ENCODE results near the gene RPS6KC1. TPM values are rescaled to one million over a fixed set of nuclear protein-coding genes. Genes with fewer than 3 reads are reported as not detected.

Gene RPS6KC1
- total and polyA plus RNA-seq, 5 donors from 2014 or later, result 3.4 to 11.1 (median 6.1) TPM

GRCh38 chr1:213247038-213247437, 196.0 kb downstream of the RPS6KC1 start:
- DNase-seq (no peak), ATAC-seq (ENCODE audit: low read depth in 2 of 2) (no peak)
- Histone ChIP-seq H3K9me3 (ENCODE audit: control insufficient read depth in 2 of 2, low read length in 2 of 2) (no peaks in the 10 kb centered on the region), H3K27me3 (ENCODE audit: control insufficient read depth, insufficient read depth, low read length) (no peaks in the 10 kb centered on the region), H3K4me3 (ENCODE audit: low read depth, low read length) (no peak overlapping the region), H3K27ac (ENCODE audit: insufficient read depth, low read length, poor library complexity, severe bottlenecking) (no peak overlapping the region), H3K36me3 (ENCODE audit: control insufficient read depth, insufficient read depth, low read length) (no peaks in the 10 kb centered on the region), H3K4me1 (ENCODE audit: control insufficient read depth, insufficient read depth, low read length, poor library complexity, severe bottlenecking) (no peaks in the 10 kb centered on the region)
- Mint-ChIP-seq H3K27ac (no peak overlapping the region), H3K4me1 (peaks cover 0 to 3% (median 0%) of the 10 kb centered on the region in 4 donors), H3K9me3 (no peaks in the 10 kb centered on the region), H3K36me3 (peaks cover 4% of the 10 kb centered on the region), H3K27me3 (no peaks in the 10 kb centered on the region), H3K4me3 (no peak overlapping the region)

- Mint-ChIP-seq H3K9me3 (no peaks in the 10 kb centered on the region), H3K27ac (no peak overlapping the region), H3K4me3 (no peak overlapping the region), H3K36me3 (peaks cover 4% of the 10 kb centered on the region), H3K4me1 (peaks cover 0 to 2% (median 0%) of the 10 kb centered on the region in 4 donors), H3K27me3 (no peaks in the 10 kb centered on the region)
- Histone ChIP-seq H3K27ac (ENCODE audit: insufficient read depth, low read length, poor library complexity, severe bottlenecking) (no peak overlapping the region), H3K36me3 (ENCODE audit: control insufficient read depth, insufficient read depth, low read length) (no peaks in the 10 kb centered on the region), H3K4me1 (ENCODE audit: control insufficient read depth, insufficient read depth, low read length, poor library complexity, severe bottlenecking) (no peaks in the 10 kb centered on the region), H3K27me3 (ENCODE audit: control insufficient read depth, insufficient read depth, low read length) (no peaks in the 10 kb centered on the region), H3K9me3 (ENCODE audit: control insufficient read depth in 2 of 2, low read length in 2 of 2) (no peaks in the 10 kb centered on the region), H3K4me3 (ENCODE audit: low read depth, low read length) (no peak overlapping the region)
- DNase-seq, result no peak
- no peak for ATAC-seq (ENCODE audit: low read depth in 2 of 2)
Observed at GRCh38 chr1:213249395-213249794, 198.4 kb downstream of the RPS6KC1 start.

GRCh38 chr1:213250041-213250440, 199.0 kb downstream of the RPS6KC1 start:
- H3K27me3 Mint-ChIP-seq, result no peaks in the 10 kb centered on the region
- no peaks in the 10 kb centered on the region for H3K4me1 Mint-ChIP-seq
- Histone ChIP-seq H3K4me1 (ENCODE audit: control insufficient read depth, insufficient read depth, low read length, poor library complexity, severe bottlenecking) (no peaks in the 10 kb centered on the region), H3K9me3 (ENCODE audit: control insufficient read depth in 2 of 2, low read length in 2 of 2) (no peaks in the 10 kb centered on the region), H3K27ac (ENCODE audit: insufficient read depth, low read length, poor library complexity, severe bottlenecking) (no peak overlapping the region), H3K27me3 (ENCODE audit: control insufficient read depth, insufficient read depth, low read length) (no peaks in the 10 kb centered on the region), H3K4me3 (ENCODE audit: low read depth, low read length) (no peak overlapping the region), H3K36me3 (ENCODE audit: control insufficient read depth, insufficient read depth, low read length) (no peaks in the 10 kb centered on the region)
- no peak overlapping the region for H3K4me3 Mint-ChIP-seq
- peaks cover 4% of the 10 kb centered on the region for H3K36me3 Mint-ChIP-seq
- no peak overlapping the region for H3K27ac Mint-ChIP-seq
- no peaks in the 10 kb centered on the region for H3K9me3 Mint-ChIP-seq
- no peak for ATAC-seq (ENCODE audit: low read depth in 2 of 2)
- DNase-seq, result no peak

- Histone ChIP-seq H3K27ac (ENCODE audit: insufficient read depth, low read length, poor library complexity, severe bottlenecking) (no peak overlapping the region), H3K36me3 (ENCODE audit: control insufficient read depth, insufficient read depth, low read length) (no peaks in the 10 kb centered on the region), H3K9me3 (ENCODE audit: control insufficient read depth in 2 of 2, low read length in 2 of 2) (no peaks in the 10 kb centered on the region), H3K4me1 (ENCODE audit: control insufficient read depth, insufficient read depth, low read length, poor library complexity, severe bottlenecking) (no peaks in the 10 kb centered on the region), H3K4me3 (ENCODE audit: low read depth, low read length) (no peak overlapping the region), H3K27me3 (ENCODE audit: control insufficient read depth, insufficient read depth, low read length) (no peaks in the 10 kb centered on the region)
- no peaks in the 10 kb centered on the region for H3K27me3 Mint-ChIP-seq
- no peak for DNase-seq
- ATAC-seq (ENCODE audit: low read depth in 2 of 2), result no peak
- H3K9me3 Mint-ChIP-seq, result no peaks in the 10 kb centered on the region
- no peak overlapping the region for H3K27ac Mint-ChIP-seq
- no peaks in the 10 kb centered on the region for H3K4me1 Mint-ChIP-seq
- no peak overlapping the region for H3K4me3 Mint-ChIP-seq
- peaks cover 4% of the 10 kb centered on the region for H3K36me3 Mint-ChIP-seq
Observed at GRCh38 chr1:213250446-213250845, 199.4 kb downstream of the RPS6KC1 start.

GRCh38 chr1:213251972-213252371, 200.9 kb downstream of the RPS6KC1 start:
- no peak for DNase-seq

GRCh38 chr1:213256438-213257087, 205.5 kb downstream of the RPS6KC1 start:
- no peak for DNase-seq
- Histone ChIP-seq H3K4me1 (ENCODE audit: control insufficient read depth, insufficient read depth, low read length, poor library complexity, severe bottlenecking) (no peaks in the 10 kb centered on the region), H3K9me3 (ENCODE audit: control insufficient read depth in 2 of 2, low read length in 2 of 2) (no peaks in the 10 kb centered on the region), H3K4me3 (ENCODE audit: low read depth, low read length) (no peak overlapping the region), H3K27me3 (ENCODE audit: control insufficient read depth, insufficient read depth, low read length) (no peaks in the 10 kb centered on the region), H3K36me3 (ENCODE audit: control insufficient read depth, insufficient read depth, low read length) (no peaks in the 10 kb centered on the region), H3K27ac (ENCODE audit: insufficient read depth, low read length, poor library complexity, severe bottlenecking) (no peak overlapping the region)
- no peak for ATAC-seq (ENCODE audit: low read depth in 2 of 2)
- H3K4me1 Mint-ChIP-seq, result no peaks in the 10 kb centered on the region
- H3K27me3 Mint-ChIP-seq, result no peaks in the 10 kb centered on the region
- no peaks in the 10 kb centered on the region for H3K9me3 Mint-ChIP-seq
- peaks cover 28% of the 10 kb centered on the region for H3K36me3 Mint-ChIP-seq
- H3K4me3 Mint-ChIP-seq, result no peak overlapping the region
- no peak overlapping the region for H3K27ac Mint-ChIP-seq

More at GRCh38 chr1:213251972-213252371, 200.9 kb downstream of the RPS6KC1 start:
- Mint-ChIP-seq H3K27me3 (no peaks in the 10 kb centered on the region), H3K4me3 (no peak overlapping the region), H3K9me3 (no peaks in the 10 kb centered on the region), H3K36me3 (peaks cover 14% of the 10 kb centered on the region), H3K27ac (no peak overlapping the region), H3K4me1 (no peaks in the 10 kb centered on the region)
- Histone ChIP-seq H3K9me3 (ENCODE audit: control insufficient read depth in 2 of 2, low read length in 2 of 2) (no peaks in the 10 kb centered on the region), H3K27me3 (ENCODE audit: control insufficient read depth, insufficient read depth, low read length) (no peaks in the 10 kb centered on the region), H3K27ac (ENCODE audit: insufficient read depth, low read length, poor library complexity, severe bottlenecking) (no peak overlapping the region), H3K4me1 (ENCODE audit: control insufficient read depth, insufficient read depth, low read length, poor library complexity, severe bottlenecking) (no peaks in the 10 kb centered on the region), H3K36me3 (ENCODE audit: control insufficient read depth, insufficient read depth, low read length) (no peaks in the 10 kb centered on the region), H3K4me3 (ENCODE audit: low read depth, low read length) (no peak overlapping the region)
- no peak for ATAC-seq (ENCODE audit: low read depth in 2 of 2)

- ATAC-seq (ENCODE audit: low read depth in 2 of 2) (no peak), DNase-seq (no peak)
- H3K9me3 ChIP-seq (ENCODE audit: control insufficient read depth in 2 of 2, low read length in 2 of 2), result no peaks in the 10 kb centered on the region
- H3K27ac ChIP-seq (ENCODE audit: insufficient read depth, low read length, poor library complexity, severe bottlenecking), result no peak overlapping the region
- Mint-ChIP-seq H3K36me3 (peaks cover 59% of the 10 kb centered on the region), H3K27ac (no peak overlapping the region), H3K9me3 (peaks cover 0 to 4% (median 2%) of the 10 kb centered on the region in 7 donors), H3K27me3 (no peaks in the 10 kb centered on the region), H3K4me3 (no peak overlapping the region), H3K4me1 (peaks cover 0 to 9% (median 0%) of the 10 kb centered on the region in 4 donors)
- no peak overlapping the region for H3K4me3 ChIP-seq (ENCODE audit: low read depth, low read length)
- no peaks in the 10 kb centered on the region for H3K36me3 ChIP-seq (ENCODE audit: control insufficient read depth, insufficient read depth, low read length)
- H3K27me3 ChIP-seq (ENCODE audit: control insufficient read depth, insufficient read depth, low read length), result no peaks in the 10 kb centered on the region
- H3K4me1 ChIP-seq (ENCODE audit: control insufficient read depth, insufficient read depth, low read length, poor library complexity, severe bottlenecking), result no peaks in the 10 kb centered on the region
Observed at GRCh38 chr1:213260311-213261075, 209.5 kb downstream of the RPS6KC1 start.
